ENCODE results near the gene S100A12.
"Not testable (repeated sequence)": the region's sequence is repeated elsewhere in the genome, so short reads cannot be mapped to it uniquely, and the experiment has no call there.

The S100A12 gene

DNA sequence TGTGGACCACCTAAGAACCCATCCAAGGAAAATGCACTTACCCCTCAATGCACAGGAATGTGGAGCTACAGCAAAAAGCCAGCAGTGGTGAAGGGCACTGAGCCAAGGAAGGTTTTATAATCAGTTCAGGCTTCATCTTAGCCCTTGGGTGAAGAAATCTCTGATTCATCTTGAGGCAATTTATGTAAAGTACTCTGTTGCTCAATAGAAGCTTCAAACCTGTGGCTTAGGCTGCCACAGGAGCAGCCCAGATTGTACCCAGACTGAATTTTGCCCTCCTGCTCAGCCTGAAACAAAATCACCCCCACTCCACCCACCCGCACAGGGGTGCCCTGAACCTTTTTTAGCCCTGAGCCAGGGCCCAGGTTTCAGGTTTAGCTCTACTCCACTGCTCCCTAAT, at the start of gene S100A12:
Gene S100A12 (minus strand): TSS at position 111 of the 400 bp plus-strand sequence. CDS start 1,029 bp downstream, outside the sequence.
- no peak for DNase-seq (ENCODE audit: low read depth)

DNA sequence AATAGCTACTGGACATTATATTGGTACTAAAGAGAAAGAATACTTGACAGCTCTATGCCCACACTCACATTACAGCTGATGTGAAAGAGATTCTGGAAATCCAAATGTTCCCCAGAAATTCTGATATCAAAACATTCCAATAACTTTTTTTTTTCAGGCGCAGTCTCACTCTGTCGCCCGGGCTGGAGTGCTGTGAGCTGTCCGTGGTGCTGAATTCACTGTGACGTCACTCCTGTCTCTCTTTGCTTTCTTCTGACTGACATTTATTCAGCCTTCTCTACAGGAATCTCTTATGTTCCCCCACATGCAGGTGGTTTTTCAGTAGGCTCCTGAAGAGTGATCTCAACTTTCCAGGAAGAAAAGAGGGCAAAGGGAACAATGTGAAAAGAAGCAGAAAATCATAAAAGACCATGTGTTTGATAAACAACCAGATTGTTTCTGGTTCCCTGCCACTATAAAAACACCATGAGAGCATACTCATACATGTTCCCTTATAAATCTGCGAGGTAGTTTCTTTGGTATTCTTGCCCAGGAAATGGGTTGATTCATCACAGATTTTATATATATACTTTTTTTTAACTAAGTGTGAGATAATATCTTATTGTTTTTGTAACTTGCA, 47.1 kb upstream of the S100A12 start:
- DNase-seq (ENCODE audit: low read depth): peak; percentile 6

DNA sequence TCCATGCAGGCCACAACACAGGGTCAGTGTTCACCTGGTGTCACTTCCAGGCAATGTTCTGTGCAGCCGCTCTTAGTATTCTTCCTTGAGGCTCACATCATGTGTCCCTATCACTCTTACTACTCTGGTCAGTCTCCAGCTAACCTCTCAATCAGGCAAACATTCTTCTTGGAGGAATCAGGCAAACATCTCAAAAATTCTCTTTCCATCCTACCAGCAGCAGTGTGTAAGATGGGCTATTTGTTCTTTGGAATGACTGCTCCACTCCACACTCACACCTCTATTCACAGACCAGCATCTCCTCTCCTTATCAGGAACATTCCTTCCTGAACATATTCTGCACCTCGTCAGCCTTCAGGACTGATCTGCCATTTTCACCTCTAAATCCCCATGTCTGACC, 44.9 kb upstream of the S100A12 start:
- no peak for DNase-seq (ENCODE audit: low read depth)

DNA sequence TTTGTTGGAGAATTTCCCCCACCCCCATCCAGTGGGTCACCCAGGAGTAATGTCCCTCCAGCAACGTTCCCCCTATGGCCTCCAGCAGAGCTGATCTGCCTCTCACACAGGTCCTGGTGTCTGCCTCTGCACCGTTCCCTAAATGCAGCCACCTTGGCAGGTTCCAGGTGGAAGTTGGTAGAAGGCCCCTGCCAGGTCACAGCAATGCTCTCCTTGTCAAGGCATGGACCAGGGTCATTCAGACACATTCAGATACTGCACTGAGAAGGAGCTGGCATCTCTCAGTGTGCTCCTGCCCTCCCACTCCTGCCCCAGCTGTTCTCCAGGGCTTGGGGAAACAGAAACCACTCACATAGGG, 44.0 kb upstream of the S100A12 start:
- not testable (repeated sequence) for DNase-seq (ENCODE audit: low read depth)

DNA sequence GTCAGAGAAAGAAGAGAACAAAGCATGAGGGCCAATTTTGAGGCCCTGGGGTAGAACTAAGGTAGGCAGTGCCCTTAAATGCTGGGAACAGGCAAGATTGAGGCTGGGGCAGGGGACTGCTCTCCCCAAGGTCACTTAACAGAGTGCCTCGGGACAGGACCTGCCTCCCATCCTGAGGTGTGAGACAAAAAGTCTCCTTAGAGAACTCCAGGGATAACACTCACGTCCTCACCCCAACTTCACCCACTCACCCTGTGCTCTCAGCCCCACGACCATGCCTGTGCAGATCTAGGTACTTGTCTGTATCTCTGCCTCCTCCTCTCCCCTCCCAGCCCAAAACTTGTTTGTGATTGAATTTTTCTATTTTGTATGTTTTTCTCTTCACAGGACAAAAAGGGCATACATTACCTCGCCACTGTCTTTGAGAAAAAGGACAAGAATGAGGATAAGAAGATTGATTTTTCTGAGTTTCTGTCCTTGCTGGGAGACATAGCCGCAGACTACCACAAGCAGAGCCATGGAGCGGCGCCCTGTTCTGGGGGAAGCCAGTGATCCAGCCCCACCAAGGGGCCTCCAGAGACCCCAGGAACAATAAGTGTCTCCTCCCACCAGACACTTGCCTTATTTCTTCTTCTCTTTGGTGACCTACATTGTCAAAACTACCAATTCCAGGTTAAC, 43.5 kb upstream of the S100A12 start:
- not testable (repeated sequence) for DNase-seq (ENCODE audit: low read depth)

DNA sequence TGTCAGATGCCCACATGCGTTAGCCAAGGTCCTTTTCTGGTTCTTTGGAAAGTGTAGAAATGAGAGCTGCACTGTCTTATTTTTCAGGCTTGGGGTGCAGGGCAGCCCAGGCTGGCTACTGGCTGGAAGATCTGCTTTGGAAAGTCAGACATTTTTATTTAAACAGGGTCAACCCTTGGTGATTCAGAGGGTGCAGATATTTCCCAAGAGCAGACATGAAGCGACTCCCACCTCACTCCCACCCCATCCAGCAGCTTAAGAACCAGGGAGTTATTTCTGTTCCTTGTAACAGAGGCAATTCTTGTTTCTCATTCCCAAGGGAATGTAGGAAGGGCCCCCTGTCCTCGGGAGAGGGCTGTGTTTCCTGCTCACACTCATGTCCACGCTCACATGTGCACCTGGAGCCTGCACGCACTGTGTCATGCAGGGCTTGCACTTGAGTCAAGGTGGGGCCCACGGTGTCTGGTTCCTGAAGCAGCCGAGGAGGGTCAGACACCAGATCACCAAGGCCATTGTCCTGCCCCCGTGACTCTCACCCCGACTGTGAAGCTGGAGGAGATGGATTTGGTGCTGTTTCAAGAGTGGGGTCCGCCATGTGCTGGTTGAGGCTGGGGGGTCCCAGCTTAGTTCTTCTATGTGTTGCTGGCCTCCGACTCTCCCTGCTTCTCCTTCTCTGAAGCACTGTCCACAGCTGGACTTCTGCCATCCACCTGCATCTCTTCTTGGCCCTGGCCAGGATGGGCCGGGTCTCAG, 41.9 kb upstream of the S100A12 start:
- no peak for DNase-seq (ENCODE audit: low read depth)

DNA sequence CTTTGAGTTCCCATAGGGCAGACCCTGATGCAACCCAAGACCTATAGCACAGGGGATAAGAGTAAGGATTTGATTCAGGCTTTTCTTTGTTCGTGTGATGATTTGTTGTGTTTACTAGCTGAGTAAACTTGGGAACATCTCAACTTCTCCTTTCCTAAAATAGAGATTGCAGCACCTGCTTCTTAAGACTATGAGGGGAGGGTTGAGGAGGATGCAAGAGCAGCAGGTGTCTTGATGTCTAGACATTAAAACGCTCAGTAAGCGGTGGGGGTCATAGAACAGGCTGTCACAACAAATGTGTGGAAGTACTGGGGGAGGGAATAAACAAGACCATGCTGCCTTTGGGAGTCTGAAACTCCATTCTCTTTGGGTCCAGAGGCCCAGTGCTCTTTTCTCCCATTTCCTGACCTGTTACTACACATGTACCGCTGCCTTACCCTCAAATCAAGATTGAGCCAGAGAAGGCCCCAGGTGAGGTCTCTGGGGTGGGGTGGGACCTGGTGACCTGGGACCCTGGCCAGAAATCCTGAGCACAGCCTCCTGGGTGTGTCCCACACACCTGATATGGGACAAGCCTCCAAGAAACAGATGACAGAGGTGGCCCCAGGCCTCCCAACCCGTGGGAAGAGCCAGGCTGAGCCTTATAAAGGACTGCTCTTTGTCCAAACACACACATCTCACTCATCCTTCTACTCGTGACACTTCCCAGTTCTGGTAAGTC, 40.6 kb upstream of the S100A12 start, which contains the start of gene S100A7A:
Gene S100A7A (plus strand): TSS at position 671 of the 721 bp plus-strand sequence. CDS start 1,563 bp downstream, outside the sequence.
- no peak for DNase-seq (ENCODE audit: low read depth)

DNA sequence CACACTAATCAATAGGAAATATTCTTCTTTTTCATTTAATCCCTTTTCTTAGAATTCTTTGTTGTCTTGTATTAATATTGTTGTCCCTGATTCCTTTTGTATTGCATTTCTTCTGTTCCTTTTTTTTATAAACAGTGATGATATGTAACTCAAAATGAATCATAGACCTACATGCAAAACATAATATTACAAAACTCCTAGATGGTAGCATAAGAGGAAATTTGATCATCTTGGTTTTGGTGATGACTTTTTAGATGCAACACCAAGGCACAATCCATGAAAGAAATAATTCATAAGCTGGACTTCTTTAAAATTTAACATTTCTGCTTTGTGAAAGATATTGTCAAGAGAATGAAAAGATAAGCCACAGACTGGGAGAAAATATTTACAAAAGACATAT, 38.5 kb upstream of the S100A12 start:
- not testable (repeated sequence) for DNase-seq (ENCODE audit: low read depth)

DNA sequence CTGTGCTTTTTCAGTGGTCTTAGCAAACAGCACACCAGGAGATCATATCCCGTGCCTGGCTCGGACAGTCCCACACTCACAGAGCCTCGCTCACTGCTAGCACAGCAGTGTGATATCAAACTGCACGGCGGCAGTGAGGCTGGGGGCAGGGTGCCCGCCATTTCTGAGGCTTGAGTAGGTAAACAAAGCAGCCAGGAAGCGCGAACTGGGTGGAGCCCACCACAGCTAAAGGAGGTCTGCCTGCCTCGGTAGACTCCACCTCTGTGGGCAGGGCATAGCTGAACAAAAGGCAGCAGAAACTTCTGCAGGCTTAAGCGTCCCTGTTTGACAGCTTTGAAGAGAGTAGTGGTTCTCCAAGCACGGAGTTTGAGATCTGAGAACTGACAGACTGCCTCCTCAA, 31.9 kb upstream of the S100A12 start:
- DNase-seq (ENCODE audit: low read depth): not testable (repeated sequence)

DNA sequence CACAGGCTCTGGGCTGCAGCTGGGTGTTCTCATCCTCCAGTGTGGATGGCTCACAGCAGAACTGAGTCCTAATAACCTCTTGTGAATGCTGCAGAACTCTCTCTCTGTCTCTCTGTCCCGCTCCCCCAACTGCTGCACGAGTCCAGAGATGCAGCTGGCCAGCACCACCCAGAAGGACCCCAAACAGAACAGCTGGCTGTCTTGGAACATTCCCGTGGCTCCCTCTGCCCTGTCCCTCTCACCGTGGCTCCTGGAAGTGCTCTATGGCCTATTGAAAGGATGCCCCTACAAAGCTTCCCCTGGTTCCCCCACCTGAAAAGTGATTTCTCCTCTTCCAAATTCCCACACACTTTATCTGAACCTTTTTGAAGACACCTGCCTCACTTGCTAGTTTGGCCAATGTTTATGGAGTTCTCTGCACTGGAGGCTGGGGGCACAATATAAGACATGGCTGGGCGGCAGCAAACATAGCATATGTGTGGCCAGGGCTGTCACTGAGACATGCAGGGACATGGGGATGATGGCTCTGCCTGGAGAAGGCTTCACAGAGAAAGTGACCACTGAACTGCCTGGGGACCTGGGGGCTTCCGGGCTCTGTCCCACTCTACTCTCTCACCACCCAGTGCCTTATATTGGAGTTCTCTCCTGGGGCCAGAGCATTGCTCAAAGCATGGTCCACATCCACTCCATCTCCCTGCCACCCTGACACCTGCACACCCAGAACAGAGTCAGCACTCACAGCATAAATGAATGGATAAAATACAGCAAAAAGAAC, 30.6 kb upstream of the S100A12 start:
- DNase-seq (ENCODE audit: low read depth): not testable (repeated sequence)

DNA sequence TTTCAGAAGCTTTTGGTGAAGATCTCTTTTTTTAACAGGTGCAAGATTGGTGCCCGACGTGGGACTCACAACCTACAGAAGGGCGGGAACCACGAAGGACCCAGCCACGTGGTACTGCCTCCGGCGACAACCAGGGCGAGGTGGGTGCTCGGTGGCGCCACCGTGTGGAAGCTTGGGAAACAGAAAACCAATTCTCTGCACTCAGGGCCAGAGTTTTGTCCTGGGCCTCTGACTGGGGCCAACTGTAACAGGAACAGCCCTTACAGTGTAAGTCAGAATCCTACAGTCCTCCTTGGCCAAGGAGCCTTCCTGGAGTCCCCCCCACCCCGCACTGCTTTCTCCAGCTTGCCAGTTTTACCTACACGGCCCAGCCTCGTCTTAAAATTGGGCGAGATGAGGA, 29.3 kb upstream of the S100A12 start:
- peak; percentile 11 for DNase-seq (ENCODE audit: low read depth)

DNA sequence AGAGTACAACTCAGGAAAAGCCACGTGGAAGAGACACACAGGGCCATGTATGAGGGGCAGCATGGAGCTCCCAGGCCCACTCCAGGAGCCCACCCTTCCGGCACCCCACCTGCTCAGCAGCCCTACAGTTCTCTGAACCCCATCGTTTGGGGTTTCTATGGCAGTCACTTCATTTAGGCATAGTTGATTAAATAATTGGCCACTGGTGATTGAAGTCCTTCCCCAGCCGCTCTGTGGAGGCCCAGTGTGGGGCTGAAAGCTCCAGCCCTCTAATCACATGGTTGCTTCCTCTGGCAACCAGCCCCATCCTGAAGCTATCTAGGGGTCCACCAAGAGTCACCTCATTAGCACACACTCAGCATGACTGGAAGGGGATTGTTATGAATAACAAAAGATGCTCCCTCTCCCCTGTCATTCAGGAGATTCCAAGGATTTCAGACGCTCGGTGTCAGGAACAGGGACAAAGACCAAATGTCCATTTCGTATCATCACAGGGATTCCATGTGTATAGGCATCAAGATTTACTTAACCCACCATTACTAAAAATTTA, 28.7 kb upstream of the S100A12 start:
- DNase-seq (ENCODE audit: low read depth): no peak

DNA sequence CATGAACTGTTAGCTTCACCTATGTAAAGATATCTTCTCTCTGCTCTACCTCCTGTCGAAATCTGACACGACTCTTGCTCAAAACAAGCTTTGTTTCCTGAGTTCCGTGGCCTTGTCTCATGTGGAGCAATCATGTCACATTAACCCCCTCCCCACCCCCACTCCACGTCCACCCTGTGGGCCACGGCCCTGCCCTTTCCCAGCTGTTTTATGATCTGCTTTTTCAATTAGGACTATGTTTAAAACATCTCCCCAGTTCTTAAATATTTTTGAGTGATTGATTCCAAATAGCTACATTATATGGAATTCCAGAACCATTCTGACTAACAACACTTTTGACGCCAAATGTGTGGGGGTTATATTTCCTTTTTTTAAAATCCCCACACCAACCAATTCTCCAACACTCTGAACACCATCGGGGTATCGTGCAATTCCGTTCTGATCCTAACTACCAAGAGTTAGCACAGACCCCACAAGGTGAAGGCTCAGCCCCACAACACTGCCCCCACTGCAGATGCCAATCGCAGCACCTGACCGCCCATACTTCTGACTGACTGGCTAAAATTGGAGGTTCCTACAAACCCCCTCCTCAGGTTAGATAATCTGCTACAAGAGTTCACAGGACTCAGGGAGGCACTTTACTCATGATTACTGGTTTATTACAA, 28.1 kb upstream of the S100A12 start:
- DNase-seq (ENCODE audit: low read depth): no peak

DNA sequence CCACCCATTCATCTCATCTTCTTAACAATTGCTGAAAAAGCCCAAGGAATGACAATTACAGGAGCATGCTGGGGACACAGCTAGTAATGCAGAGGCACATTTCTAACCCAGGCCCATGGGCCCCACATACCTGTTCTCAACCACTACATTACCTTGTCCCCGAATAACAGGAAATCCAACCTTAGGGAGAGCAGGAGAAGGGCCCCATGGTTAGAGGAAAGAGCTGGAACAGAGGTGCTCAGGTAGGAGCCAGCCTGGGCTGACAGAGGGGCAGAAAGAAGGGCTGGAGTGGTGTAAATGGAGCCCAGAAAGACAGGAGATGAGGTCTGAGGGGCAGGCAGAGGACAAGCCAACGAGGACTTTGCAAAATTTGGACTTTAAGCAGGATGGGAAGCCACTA, 26.8 kb upstream of the S100A12 start:
- no peak for DNase-seq (ENCODE audit: low read depth)

DNA sequence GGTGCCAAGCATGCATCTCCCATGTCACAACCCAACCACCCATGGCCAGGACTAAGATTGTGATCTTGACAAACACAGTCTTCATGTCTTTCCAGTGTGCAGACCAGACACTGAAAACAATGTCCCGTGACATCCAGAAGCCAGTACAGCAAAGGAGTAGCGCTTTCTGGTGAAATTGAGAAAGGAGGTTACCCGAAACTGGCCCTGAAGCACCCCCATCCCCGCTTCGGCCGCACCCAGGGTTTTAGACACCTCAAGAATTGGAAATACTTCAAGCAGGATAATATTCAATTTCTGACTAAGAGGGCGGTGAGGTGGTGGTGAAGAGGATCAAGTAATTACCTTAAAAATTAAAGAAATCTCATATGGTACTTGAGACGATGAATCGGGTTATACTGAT, 26.0 kb upstream of the S100A12 start:
- DNase-seq (ENCODE audit: low read depth): no peak

DNA sequence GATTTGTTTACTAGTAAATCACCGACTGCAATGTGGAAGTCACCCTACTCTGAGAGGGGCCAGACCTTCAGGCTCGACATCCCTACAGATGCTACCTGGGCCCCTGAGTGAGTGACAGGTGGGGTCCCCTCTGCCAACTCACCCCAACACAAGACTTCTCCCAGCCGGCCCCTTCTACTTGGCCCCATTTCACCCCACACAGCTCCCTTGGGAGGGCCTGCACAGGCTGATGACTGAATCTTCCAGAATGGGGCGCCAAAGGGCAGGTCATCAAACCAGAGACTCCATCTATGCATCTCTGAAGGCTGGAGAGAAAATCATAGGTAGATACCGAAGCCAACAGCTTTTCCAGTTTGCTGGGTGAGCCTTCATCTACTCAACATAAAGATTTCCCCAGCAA, 24.8 kb upstream of the S100A12 start:
- DNase-seq (ENCODE audit: low read depth): no peak

DNA sequence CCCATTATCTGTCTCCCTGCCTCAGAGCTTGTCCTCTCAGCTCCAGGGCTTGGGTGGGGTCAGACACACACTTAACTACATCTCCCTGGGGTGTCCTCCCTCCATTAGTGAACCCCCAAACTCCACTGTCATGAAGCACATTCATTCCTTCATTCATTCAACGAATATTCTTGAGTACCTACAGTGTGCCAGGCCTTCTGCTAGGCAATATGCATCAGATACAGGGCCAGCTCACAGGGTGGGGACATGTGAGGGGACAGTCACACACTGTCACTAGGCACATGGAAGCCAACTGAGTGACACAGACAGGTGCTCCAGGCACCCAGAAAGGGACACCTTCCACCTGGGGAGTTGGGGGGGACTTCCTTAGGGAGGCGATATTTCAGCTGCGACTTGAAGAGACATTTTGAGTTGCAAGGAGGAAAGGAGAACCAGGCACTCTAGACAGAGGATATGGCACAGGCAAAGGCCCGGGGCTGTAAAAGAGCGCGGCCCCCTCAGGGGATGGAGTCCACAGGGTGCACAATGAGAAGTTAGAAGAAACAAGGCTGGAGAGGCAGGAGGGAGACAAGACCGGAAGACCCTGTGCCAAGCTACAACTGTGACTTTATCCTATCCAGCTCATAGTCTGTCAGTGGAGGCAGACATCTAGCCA, 24.1 kb upstream of the S100A12 start:
- no peak for DNase-seq (ENCODE audit: low read depth)

DNA sequence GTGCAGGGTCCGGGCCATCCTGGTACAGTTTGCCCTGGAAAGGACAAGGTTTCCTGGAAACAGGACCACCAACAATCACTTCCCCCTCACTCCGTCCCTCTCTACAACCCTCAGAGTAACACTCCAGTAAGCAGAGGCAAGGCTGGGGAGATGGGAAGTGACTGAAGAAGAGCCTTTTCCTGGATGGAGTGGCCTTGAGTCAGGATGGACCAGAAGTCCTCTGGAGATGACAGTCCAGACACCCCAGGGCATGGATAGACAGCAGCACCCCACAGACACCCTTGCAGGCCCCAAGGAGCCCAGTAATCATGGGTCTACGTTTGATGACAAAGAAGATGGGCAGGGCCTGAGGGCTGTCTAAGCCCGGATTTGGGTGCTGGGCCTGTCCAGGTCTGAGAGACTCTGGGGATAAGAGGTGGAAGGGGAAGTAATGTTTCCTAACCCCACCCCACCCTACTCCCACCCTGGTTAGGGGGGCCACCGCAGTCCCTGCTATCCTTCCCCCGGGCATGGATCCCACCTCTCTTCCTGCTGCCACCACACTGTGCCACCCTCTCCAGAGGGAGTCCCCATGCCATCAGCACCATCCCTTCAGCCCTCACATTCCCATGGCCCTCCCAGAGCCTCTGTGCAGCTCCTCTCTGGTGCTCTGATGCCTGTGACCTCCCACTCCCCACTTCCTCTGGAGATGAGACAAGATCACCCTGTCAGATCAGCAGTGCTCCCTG, 22.7 kb upstream of the S100A12 start:
- no peak for DNase-seq (ENCODE audit: low read depth)
